Tibial artery (tissue), 4 donors: Measurements from ENCODE around the gene CYTH4.

ENCODE experiments used
- DNase-seq, 2 donors: peaks; one replicate each; pipeline ENCODE4 v3.0.0-alpha.2; 2019
- H3K27ac ChIP-seq, 2 donors: fragments of 200-600 bp; sonication (generic) in 1 of 2; 1 replicate in 1 of 2; 2 replicates in 1 of 2; pipeline ENCODE4 v1.5.1; 2018 to 2019; ENCODE audit warnings: mild to moderate bottlenecking in 1 of 2
- H3K27me3 ChIP-seq, 2 donors: fragments of 200-600 bp; sonication (generic) in 1 of 2; one replicate each; pipeline versions ENCODE4 v1.5.1 to v1.6.0; 2016 to 2019
- H3K36me3 ChIP-seq, 3 donors: fragments of 200-600 bp; sonication (generic) in 2 of 3; one replicate each; pipeline ENCODE4 v1.5.1; 2016 to 2019; ENCODE audit warnings: mild to moderate bottlenecking in 2 of 3
- H3K4me1 ChIP-seq, 4 donors: fragments of 200-600 bp; sonication (generic) in 2 of 4; 1 replicate in 3 of 4; 2 replicates in 1 of 4; pipeline ENCODE4 v1.5.1; 2016 to 2019
- H3K4me3 ChIP-seq, 2 donors: fragments of 200-600 bp; sonication (generic) in 1 of 2; 1 replicate in 1 of 2; 2 replicates in 1 of 2; pipeline ENCODE4 v1.5.1; 2018 to 2019; ENCODE audit warnings: mild to moderate bottlenecking in 2 of 2
- H3K9me3 ChIP-seq, 3 donors: fragments of 200-600 bp; sonication (generic) in 1 of 3; one replicate each; pipeline ENCODE4 v1.5.1; 2016 to 2019
- CTCF ChIP-seq, 2 experiments: fragments of 200-600 bp in 1 of 2; fragments of 450-650 bp in 1 of 2; IDR thresholded peaks; one replicate each; pipeline ENCODE4 v1.5.1; 2017 to 2019; ENCODE audit warnings: antibody characterized with exemption in 2 of 2, mild to moderate bottlenecking in 1 of 2, moderate library complexity in 1 of 2
- intact Hi-C: fragments of 100-400 bp; cut with DNase I; formaldehyde crosslinking; loops from one replicate; pipeline ENCODE4 v1.15.0; 2023; ENCODE audit warnings: low total_unique reads

Gene CYTH4

GRCh38 chr22:37304595-37305343, 22.5 kb downstream of the CYTH4 start:
- Histone ChIP-seq H3K27ac (no peak overlapping the region), H3K4me1 (peaks cover 0 to 20% (median 14%) of the 10 kb centered on the region in 4 donors)
- intact Hi-C loops = no loop called here

GRCh38 chr22:37305887-37306286, 23.6 kb downstream of the CYTH4 start:
- no peak for TF ChIP-seq CTCF (IDR thresholded peaks at IDR 0.05)
- intact Hi-C loops = no loop called here
- Histone ChIP-seq H3K36me3 (no peaks in the 10 kb centered on the region), H3K4me1 (peaks cover 0 to 20% (median 14%) of the 10 kb centered on the region in 4 donors), H3K9me3 (no peaks in the 10 kb centered on the region), H3K27me3 (peaks cover 0 to 32% of the 10 kb centered on the region in 2 donors), H3K27ac (no peak overlapping the region), H3K4me3 (no peak overlapping the region)
- DNase-seq = no peak

More at GRCh38 chr22:37304595-37305343, 22.5 kb downstream of the CYTH4 start:
- Histone ChIP-seq H3K27me3 (peaks cover 0 to 39% of the 10 kb centered on the region in 2 donors), H3K4me3 (no peak overlapping the region), H3K9me3 (no peaks in the 10 kb centered on the region), H3K36me3 (no peaks in the 10 kb centered on the region)
- TF ChIP-seq CTCF (IDR thresholded peaks at IDR 0.05) = no peak
- no peak for DNase-seq

- DNase-seq = no peak
- Histone ChIP-seq H3K27me3 (peaks cover 0 to 29% of the 10 kb centered on the region in 2 donors), H3K4me1 (peaks cover 0 to 20% (median 14%) of the 10 kb centered on the region in 4 donors), H3K27ac (peak overlapping the region; percentile 22 to 38), H3K9me3 (no peaks in the 10 kb centered on the region), H3K4me3 (no peak overlapping the region), H3K36me3 (no peaks in the 10 kb centered on the region)
- intact Hi-C loops = no loop called here
- no peak for TF ChIP-seq CTCF (IDR thresholded peaks at IDR 0.05)
Observed at GRCh38 chr22:37306494-37306829, 24.2 kb downstream of the CYTH4 start.

GRCh38 chr22:37308385-37309200, 26.3 kb downstream of the CYTH4 start:
- Histone ChIP-seq H3K27ac (no peak overlapping the region), H3K27me3 (peaks cover 0 to 42% of the 10 kb centered on the region in 2 donors), H3K9me3 (no peaks in the 10 kb centered on the region), H3K4me3 (no peak overlapping the region), H3K4me1 (peaks cover 0 to 20% (median 14%) of the 10 kb centered on the region in 4 donors), H3K36me3 (no peaks in the 10 kb centered on the region)
- TF ChIP-seq CTCF (IDR thresholded peaks at IDR 0.05) = no peak
- intact Hi-C loops = no loop called here
- no peak for DNase-seq

- TF ChIP-seq CTCF (IDR thresholded peaks at IDR 0.05) = no peak
- H3K27me3 ChIP-seq = peaks cover 0 to 46% of the 10 kb centered on the region in 2 donors
- no peak for DNase-seq
- no peaks in the 10 kb centered on the region for H3K36me3 ChIP-seq
- H3K9me3 ChIP-seq = no peaks in the 10 kb centered on the region
- H3K27ac ChIP-seq = no peak overlapping the region
- intact Hi-C loops = no loop called here
- no peak overlapping the region for H3K4me3 ChIP-seq
- H3K4me1 ChIP-seq = peaks cover 0 to 23% (median 14%) of the 10 kb centered on the region in 4 donors
Observed at GRCh38 chr22:37309211-37310074, 27.1 kb downstream of the CYTH4 start.
